ENCODE results near the gene TBC1D22A.
A peak's percentile ranks its signal among the peaks of the same experiment; 100 is the strongest.

TBC1D22A gene

DNA sequence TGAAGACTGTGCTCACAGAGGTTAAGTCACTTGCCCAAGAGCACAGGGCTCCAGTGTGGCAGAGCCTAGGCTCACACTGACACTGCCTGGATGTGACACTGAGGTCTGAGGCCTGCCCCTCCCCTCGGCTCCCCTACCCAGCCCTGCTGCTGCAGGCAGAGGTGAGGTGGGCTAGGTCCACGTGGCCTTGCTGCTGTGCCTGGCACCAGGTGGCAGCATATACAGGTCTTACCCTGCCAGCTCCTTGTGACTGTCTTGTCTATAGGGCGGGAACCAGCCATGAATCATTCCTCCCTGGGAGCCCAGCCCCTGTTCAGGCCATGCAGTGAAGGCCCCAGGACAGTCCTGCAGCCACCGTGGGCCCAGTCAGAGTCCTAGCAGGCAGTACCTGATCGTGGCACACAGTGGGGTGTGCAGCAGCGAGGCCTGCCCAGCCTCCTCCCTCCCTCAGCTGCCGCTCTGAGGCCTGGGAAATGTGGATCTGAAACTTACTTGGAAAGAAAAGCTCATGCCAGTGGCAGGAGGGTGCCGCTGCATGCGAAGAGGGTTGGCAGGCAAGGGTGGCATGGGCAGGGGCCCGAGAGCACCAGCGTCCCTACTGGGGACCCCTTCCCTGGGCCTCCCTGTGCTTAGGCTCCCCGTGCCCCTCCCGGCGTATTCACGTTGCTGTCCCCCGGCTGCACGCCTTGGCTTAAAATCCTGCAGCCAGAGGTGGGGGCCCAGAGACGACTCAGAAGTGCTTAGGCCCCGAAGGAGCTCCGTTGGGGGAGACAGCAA lies 23.2 kb upstream of the TBC1D22A start:
- no peaks in the 10 kb centered on the region for H3K36me3 ChIP-seq (ENCODE audit: control insufficient read depth, insufficient read depth, low read length)
- H3K9ac ChIP-seq (ENCODE audit: low read length), result peak overlapping the region; percentile 72
- H3K27me3 ChIP-seq (ENCODE audit: control insufficient read depth, insufficient read depth, low read length), result no peaks in the 10 kb centered on the region
- H3K4me1 ChIP-seq (ENCODE audit: control insufficient read depth, insufficient read depth, low read length), result peaks cover 76% of the 10 kb centered on the region
- H3K4me3 ChIP-seq (ENCODE audit: low read length), result peak overlapping the region; percentile 56
- H3K9me3 ChIP-seq (ENCODE audit: control insufficient read depth, low read length), result no peaks in the 10 kb centered on the region

- no peaks in the 10 kb centered on the region for H3K9me3 ChIP-seq (ENCODE audit: control insufficient read depth, low read length)
- H3K4me1 ChIP-seq (ENCODE audit: control insufficient read depth, insufficient read depth, low read length), result peaks cover 67% of the 10 kb centered on the region
- H3K27me3 ChIP-seq (ENCODE audit: control insufficient read depth, insufficient read depth, low read length), result no peaks in the 10 kb centered on the region
- H3K4me3 ChIP-seq (ENCODE audit: low read length), result no peak overlapping the region
- H3K36me3 ChIP-seq (ENCODE audit: control insufficient read depth, insufficient read depth, low read length), result no peaks in the 10 kb centered on the region
- H3K9ac ChIP-seq (ENCODE audit: low read length), result peak overlapping the region; percentile 43
These were observed 21.3 kb upstream of the TBC1D22A start for GRCh38 chr22:46740910-46741780.

- no peaks in the 10 kb centered on the region for H3K9me3 ChIP-seq (ENCODE audit: control insufficient read depth, low read length)
- H3K9ac ChIP-seq (ENCODE audit: low read length), result no peak overlapping the region
- H3K4me3 ChIP-seq (ENCODE audit: low read length), result no peak overlapping the region
- no peaks in the 10 kb centered on the region for H3K27me3 ChIP-seq (ENCODE audit: control insufficient read depth, insufficient read depth, low read length)
- peaks cover 59% of the 10 kb centered on the region for H3K4me1 ChIP-seq (ENCODE audit: control insufficient read depth, insufficient read depth, low read length)
- no peaks in the 10 kb centered on the region for H3K36me3 ChIP-seq (ENCODE audit: control insufficient read depth, insufficient read depth, low read length)
These were observed 20.4 kb upstream of the TBC1D22A start for GRCh38 chr22:46741974-46742519.

DNA sequence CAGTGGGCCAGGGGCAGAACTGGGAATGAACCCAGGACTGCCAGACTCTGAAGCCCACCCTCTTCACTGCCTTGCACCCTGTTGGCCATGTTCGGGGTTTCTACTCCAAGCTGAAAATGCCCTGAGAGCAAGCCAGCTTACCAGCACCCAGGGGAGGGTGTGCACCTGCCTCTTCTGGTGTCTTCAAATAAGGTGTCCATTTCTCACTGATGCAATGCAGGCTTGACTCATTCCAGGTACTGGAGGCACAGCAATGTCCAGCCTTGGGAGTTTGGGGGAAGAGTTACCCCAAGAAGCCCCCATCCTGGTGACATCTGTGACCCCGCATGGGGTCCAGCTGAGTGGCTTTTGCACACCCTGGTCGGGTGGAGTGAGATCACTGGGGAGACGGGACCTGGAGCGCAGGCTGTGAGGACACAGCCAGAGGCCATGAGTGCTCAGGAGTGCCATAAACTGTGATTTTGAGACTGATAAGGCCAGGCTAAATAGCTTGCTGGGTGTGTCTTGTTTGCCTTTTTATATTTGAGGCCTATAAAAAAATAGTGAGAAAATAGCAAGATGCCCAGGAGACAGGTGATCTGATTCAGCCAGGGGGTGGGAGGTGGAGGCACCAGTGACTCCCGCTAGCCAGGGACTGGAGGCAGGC lies 19.8 kb upstream of the TBC1D22A start:
- H3K9ac ChIP-seq (ENCODE audit: low read length), result no peak overlapping the region
- H3K36me3 ChIP-seq (ENCODE audit: control insufficient read depth, insufficient read depth, low read length), result no peaks in the 10 kb centered on the region
- H3K4me1 ChIP-seq (ENCODE audit: control insufficient read depth, insufficient read depth, low read length), result peaks cover 57% of the 10 kb centered on the region
- H3K9me3 ChIP-seq (ENCODE audit: control insufficient read depth, low read length), result no peaks in the 10 kb centered on the region
- H3K27me3 ChIP-seq (ENCODE audit: control insufficient read depth, insufficient read depth, low read length), result no peaks in the 10 kb centered on the region
- H3K4me3 ChIP-seq (ENCODE audit: low read length), result no peak overlapping the region

- Histone ChIP-seq H3K9me3 (ENCODE audit: control insufficient read depth, low read length) (no peaks in the 10 kb centered on the region), H3K9ac (ENCODE audit: low read length) (no peak overlapping the region)
These were observed 17.9 kb upstream of the TBC1D22A start for GRCh38 chr22:46744581-46744980.

DNA sequence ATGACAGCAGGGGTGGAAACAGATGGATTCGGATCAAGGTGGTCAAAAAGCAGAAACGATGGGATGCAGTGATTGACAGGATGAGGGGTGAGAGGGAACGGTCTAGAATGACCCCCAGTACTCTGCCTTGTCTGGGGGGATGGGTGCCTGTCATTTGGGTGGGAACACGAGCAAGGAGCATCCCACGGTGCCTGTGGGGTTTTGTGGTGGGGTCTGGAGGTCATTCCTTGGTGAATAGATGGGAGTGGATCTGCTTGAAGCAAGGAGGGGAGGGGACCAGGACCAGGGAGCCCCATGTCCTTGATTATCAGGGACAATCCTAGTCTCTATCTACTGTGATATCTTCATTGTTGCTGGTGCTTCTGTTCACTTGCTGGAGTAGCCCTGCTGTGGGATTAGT lies 16.3 kb upstream of the TBC1D22A start:
- Histone ChIP-seq H3K9me3 (ENCODE audit: control insufficient read depth, low read length) (no peaks in the 10 kb centered on the region), H3K36me3 (ENCODE audit: control insufficient read depth, insufficient read depth, low read length) (no peaks in the 10 kb centered on the region), H3K4me3 (ENCODE audit: low read length) (no peak overlapping the region), H3K4me1 (ENCODE audit: control insufficient read depth, insufficient read depth, low read length) (peaks cover 55% of the 10 kb centered on the region), H3K27me3 (ENCODE audit: control insufficient read depth, insufficient read depth, low read length) (no peaks in the 10 kb centered on the region), H3K9ac (ENCODE audit: low read length) (no peak overlapping the region)

More at GRCh38 chr22:46744581-46744980, 17.9 kb upstream of the TBC1D22A start:
- peaks cover 55% of the 10 kb centered on the region for H3K4me1 ChIP-seq (ENCODE audit: control insufficient read depth, insufficient read depth, low read length)
- H3K36me3 ChIP-seq (ENCODE audit: control insufficient read depth, insufficient read depth, low read length), result no peaks in the 10 kb centered on the region
- no peak overlapping the region for H3K4me3 ChIP-seq (ENCODE audit: low read length)
- no peaks in the 10 kb centered on the region for H3K27me3 ChIP-seq (ENCODE audit: control insufficient read depth, insufficient read depth, low read length)

GRCh38 chr22:46746620-46747019 lies 15.8 kb upstream of the TBC1D22A start:
- Histone ChIP-seq H3K9ac (ENCODE audit: low read length) (no peak overlapping the region), H3K4me1 (ENCODE audit: control insufficient read depth, insufficient read depth, low read length) (peaks cover 55% of the 10 kb centered on the region), H3K4me3 (ENCODE audit: low read length) (no peak overlapping the region), H3K36me3 (ENCODE audit: control insufficient read depth, insufficient read depth, low read length) (no peaks in the 10 kb centered on the region), H3K27me3 (ENCODE audit: control insufficient read depth, insufficient read depth, low read length) (no peaks in the 10 kb centered on the region), H3K9me3 (ENCODE audit: control insufficient read depth, low read length) (no peaks in the 10 kb centered on the region)

GRCh38 chr22:46747646-46748045 lies 14.8 kb upstream of the TBC1D22A start:
- H3K9me3 ChIP-seq (ENCODE audit: control insufficient read depth, low read length), result no peaks in the 10 kb centered on the region
- no peaks in the 10 kb centered on the region for H3K36me3 ChIP-seq (ENCODE audit: control insufficient read depth, insufficient read depth, low read length)
- H3K4me1 ChIP-seq (ENCODE audit: control insufficient read depth, insufficient read depth, low read length), result peaks cover 55% of the 10 kb centered on the region
- H3K27me3 ChIP-seq (ENCODE audit: control insufficient read depth, insufficient read depth, low read length), result no peaks in the 10 kb centered on the region
- no peak overlapping the region for H3K4me3 ChIP-seq (ENCODE audit: low read length)
- H3K9ac ChIP-seq (ENCODE audit: low read length), result no peak overlapping the region

DNA sequence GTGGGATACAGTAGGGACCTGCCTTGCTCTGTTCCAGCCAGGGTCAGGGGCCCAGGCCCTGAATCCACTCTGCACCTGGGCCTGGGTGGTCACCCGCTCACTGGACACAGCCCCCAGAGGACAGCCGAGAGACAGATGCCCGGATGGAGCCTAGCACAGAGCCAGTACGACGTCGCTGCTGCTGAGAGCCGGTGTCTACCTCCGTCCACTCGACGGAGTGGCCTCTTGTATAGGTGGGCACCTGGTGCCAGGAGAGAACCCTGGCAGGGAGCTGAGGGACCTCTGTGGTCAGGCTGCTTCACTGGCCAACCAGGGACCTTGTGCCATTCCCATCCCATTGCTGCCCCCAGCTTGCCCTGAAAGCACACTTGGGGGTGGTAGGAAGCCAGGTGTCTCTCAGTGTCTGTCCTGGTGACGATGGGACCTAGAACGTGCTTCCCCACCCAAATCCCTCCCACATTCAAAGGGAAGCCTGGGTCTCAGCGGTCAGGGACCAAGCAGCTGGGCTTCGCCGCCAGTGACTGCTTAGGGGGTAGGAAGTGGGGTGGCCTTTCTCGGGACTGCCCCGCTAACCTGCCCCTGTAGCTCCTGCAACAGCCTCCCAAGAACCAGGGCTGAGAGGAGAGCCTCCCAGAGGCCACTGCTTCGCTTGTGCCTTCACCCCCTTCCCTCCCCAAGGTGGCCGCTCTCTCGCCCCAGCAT lies 14.1 kb upstream of the TBC1D22A start:
- Histone ChIP-seq H3K9me3 (ENCODE audit: control insufficient read depth, low read length) (no peaks in the 10 kb centered on the region), H3K4me1 (ENCODE audit: control insufficient read depth, insufficient read depth, low read length) (peaks cover 55% of the 10 kb centered on the region), H3K27me3 (ENCODE audit: control insufficient read depth, insufficient read depth, low read length) (no peaks in the 10 kb centered on the region), H3K4me3 (ENCODE audit: low read length) (no peak overlapping the region), H3K36me3 (ENCODE audit: control insufficient read depth, insufficient read depth, low read length) (no peaks in the 10 kb centered on the region), H3K9ac (ENCODE audit: low read length) (no peak overlapping the region)

- Histone ChIP-seq H3K4me1 (ENCODE audit: control insufficient read depth, insufficient read depth, low read length) (peaks cover 62% of the 10 kb centered on the region), H3K9me3 (ENCODE audit: control insufficient read depth, low read length) (no peaks in the 10 kb centered on the region), H3K4me3 (ENCODE audit: low read length) (no peak overlapping the region), H3K27me3 (ENCODE audit: control insufficient read depth, insufficient read depth, low read length) (no peaks in the 10 kb centered on the region), H3K9ac (ENCODE audit: low read length) (no peak overlapping the region), H3K36me3 (ENCODE audit: control insufficient read depth, insufficient read depth, low read length) (no peaks in the 10 kb centered on the region)
These were observed 13.4 kb upstream of the TBC1D22A start for GRCh38 chr22:46748908-46749675.
